Gastroesophageal sphincter (tissue), 4 donors: Measurements from ENCODE around the gene GABPB1. TPM values are rescaled to one million over a fixed set of nuclear protein-coding genes. Genes with fewer than 3 reads are reported as not detected.

Experiments
- ATAC-seq: fragments of 150-250 bp; one replicate; pipeline ENCODE4 v1.9.1; 2016; ENCODE audit warnings: mild to moderate bottlenecking, moderate library complexity
- H3K27ac ChIP-seq, 4 donors: fragments of 200-600 bp; sonication (generic) in 3 of 4; 1 replicate in 3 of 4; 2 replicates in 1 of 4; pipeline ENCODE4 v1.5.1; 2016 to 2019
- H3K27me3 ChIP-seq: fragments of 200-600 bp; sonication (generic); one replicate; pipeline ENCODE4 v1.5.1; 2019
- H3K36me3 ChIP-seq, 2 donors: fragments of 200-600 bp; sonication (generic); one replicate each; pipeline ENCODE4 v1.5.1; 2019; ENCODE audit warnings: control low read depth in 1 of 2
- H3K4me1 ChIP-seq, 3 donors: fragments of 200-600 bp; sonication (generic); 1 replicate in 2 of 3; 2 replicates in 1 of 3; pipeline ENCODE4 v1.5.1; 2016 to 2019; ENCODE audit warnings: control low read depth in 2 of 3
- H3K4me3 ChIP-seq, 2 donors: fragments of 200-600 bp; sonication (generic); one replicate each; pipeline ENCODE4 v1.5.1; 2019; ENCODE audit warnings: mild to moderate bottlenecking in 1 of 2, moderate library complexity in 1 of 2
- H3K9me3 ChIP-seq, 3 donors: fragments of 200-600 bp; sonication (generic); one replicate each; pipeline ENCODE4 v1.5.1; 2017 to 2019; ENCODE audit warnings: control low read depth in 2 of 3
- EP300 ChIP-seq: sonication (generic); formaldehyde crosslinking; IDR thresholded peaks from one replicate; pipeline ENCODE4 v1.6.1; 2017; ENCODE audit warnings: antibody characterized with exemption, mild to moderate bottlenecking
- POLR2A ChIP-seq, 2 donors: fragments of 450-650 bp; IDR thresholded peaks; one replicate each; pipeline ENCODE4 v1.6.1; 2017; ENCODE audit warnings: antibody characterized with exemption in 2 of 2, mild to moderate bottlenecking in 2 of 2, moderate library complexity in 1 of 2
- POLR2AphosphoS5 ChIP-seq: sonication (generic); formaldehyde crosslinking; IDR thresholded peaks from one replicate; pipeline ENCODE4 v1.6.1; 2017; ENCODE audit warnings: antibody characterized with exemption
- WGBS, 2 donors: methylation state at CpG; one replicate each; pipeline ENCODE4 v1.1.5; 2018; ENCODE audit warnings: low coverage in 1 of 2; 5-methylcytosine and 5-hydroxymethylcytosine counted together
- total RNA-seq, 4 donors: library from RNA; depleted of rRNA; stranded (reverse); fragments of >200 nt; gene quantifications; one replicate each; pipeline ENCODE4 v1.1.0, GENCODE V29; 2016
- TF ChIP-seq, protein P1 (sequence below), 4 experiments: fragments of 200-600 bp in 2 of 4; fragments of 450-650 bp in 2 of 4; sonication (generic) in 1 of 4; IDR thresholded peaks; one replicate each; pipeline ENCODE4 v1.5.1; 2017 to 2019; ENCODE audit warnings: antibody characterized with exemption in 4 of 4, mild to moderate bottlenecking in 2 of 4, moderate library complexity in 2 of 4

Gene GABPB1
- total RNA-seq, 4 donors from 2014 or later, result 15.8 to 26.1 (median 17.8) TPM

DNA sequence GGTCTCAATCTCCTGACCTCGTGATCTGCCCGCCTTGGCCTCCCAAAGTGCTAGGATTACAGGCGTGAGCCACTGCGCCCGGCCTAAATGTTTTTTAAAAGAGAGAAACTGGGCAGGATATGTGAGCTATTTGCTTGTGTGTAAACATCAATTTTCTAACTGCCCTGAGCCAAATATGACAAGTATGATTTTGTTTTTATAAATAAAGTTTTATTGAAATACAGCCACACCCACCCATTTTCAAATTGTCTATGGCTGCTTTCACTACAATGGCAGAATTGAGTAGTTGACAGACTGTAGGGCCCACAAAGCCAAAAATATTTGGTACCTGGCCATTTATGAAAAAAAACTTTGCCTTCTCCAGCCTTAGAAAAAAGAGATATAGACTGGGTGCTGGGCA is 73.6 kb downstream of the GABPB1 start:
- no peak for ATAC-seq
- H3K36me3 ChIP-seq, result peaks cover 3 to 29% of the 10 kb centered on the region in 2 donors
- no peaks in the 10 kb centered on the region for H3K9me3 ChIP-seq
- H3K27me3 ChIP-seq, result no peaks in the 10 kb centered on the region
- H3K27ac ChIP-seq, result no peak overlapping the region
- no peaks in the 10 kb centered on the region for H3K4me1 ChIP-seq
- no peak overlapping the region for H3K4me3 ChIP-seq
- WGBS, 2 donors, result 88 to 90% methylated on average over 4 to 5 of the region's 5 CpGs
- TF ChIP-seq EP300 (no peak), POLR2AphosphoS5 (no peak), POLR2A (IDR thresholded peaks at IDR 0.05) (no peak)
- TF ChIP-seq, protein P1, sequence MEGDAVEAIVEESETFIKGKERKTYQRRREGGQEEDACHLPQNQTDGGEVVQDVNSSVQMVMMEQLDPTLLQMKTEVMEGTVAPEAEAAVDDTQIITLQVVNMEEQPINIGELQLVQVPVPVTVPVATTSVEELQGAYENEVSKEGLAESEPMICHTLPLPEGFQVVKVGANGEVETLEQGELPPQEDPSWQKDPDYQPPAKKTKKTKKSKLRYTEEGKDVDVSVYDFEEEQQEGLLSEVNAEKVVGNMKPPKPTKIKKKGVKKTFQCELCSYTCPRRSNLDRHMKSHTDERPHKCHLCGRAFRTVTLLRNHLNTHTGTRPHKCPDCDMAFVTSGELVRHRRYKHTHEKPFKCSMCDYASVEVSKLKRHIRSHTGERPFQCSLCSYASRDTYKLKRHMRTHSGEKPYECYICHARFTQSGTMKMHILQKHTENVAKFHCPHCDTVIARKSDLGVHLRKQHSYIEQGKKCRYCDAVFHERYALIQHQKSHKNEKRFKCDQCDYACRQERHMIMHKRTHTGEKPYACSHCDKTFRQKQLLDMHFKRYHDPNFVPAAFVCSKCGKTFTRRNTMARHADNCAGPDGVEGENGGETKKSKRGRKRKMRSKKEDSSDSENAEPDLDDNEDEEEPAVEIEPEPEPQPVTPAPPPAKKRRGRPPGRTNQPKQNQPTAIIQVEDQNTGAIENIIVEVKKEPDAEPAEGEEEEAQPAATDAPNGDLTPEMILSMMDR (IDR thresholded peaks at IDR 0.05), result no peak

DNA sequence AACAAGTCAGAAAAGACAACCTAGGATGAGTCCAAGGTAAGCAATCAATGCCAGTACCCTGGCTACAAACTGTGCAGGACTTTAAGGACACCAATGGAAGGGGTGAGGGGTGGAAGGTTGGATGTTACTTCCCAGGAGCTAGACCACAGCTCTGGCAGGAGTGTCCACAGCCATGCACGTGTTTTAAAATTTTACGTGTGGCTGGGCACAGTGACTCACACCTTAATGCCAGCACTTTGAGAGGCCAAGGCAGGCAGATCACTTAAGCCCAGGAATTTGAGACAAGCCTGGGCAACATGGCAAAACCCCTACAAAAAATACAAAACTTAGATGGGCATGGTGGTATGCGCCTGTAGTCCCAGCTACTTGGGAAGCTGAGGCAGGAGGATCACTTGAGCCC is 74.7 kb downstream of the GABPB1 start:
- no peak for TF ChIP-seq POLR2AphosphoS5
- TF ChIP-seq, protein P1 (IDR thresholded peaks at IDR 0.05), result no peak
- TF ChIP-seq EP300, result no peak
- no peak for TF ChIP-seq POLR2A (IDR thresholded peaks at IDR 0.05)
- 89 to 100% methylated on average over 3 of the region's 3 CpGs for WGBS, 2 donors
- H3K9me3 ChIP-seq, result no peaks in the 10 kb centered on the region
- H3K27ac ChIP-seq, result no peak overlapping the region
- no peak overlapping the region for H3K4me3 ChIP-seq
- no peaks in the 10 kb centered on the region for H3K4me1 ChIP-seq
- no peak for ATAC-seq
- no peaks in the 10 kb centered on the region for H3K27me3 ChIP-seq
- H3K36me3 ChIP-seq, result peaks cover under 1 to 22% of the 10 kb centered on the region in 2 donors

DNA sequence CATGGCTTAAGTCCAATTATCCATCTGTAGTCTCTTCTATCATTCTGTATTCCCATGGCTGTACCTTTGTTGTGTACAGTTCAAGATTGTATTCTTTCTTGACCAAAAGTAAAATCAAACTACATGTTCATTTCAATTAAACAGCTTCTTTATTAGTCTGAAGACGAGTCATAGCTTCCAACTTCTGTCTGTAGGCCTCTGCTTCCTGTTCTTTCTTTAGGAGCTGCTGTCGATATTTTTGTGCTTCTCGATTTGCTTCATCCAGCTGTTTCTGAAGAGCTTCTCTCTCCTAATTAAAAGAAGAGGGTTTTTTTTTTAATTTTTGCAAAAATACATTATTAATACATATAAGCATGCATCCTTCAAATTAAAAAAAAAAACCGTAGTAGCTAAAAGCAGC is 76.5 kb downstream of the GABPB1 start:
- Histone ChIP-seq H3K27me3 (no peaks in the 10 kb centered on the region), H3K4me1 (no peaks in the 10 kb centered on the region), H3K9me3 (no peaks in the 10 kb centered on the region), H3K36me3 (peaks cover 0 to 19% of the 10 kb centered on the region in 2 donors), H3K27ac (no peak overlapping the region), H3K4me3 (no peak overlapping the region)
- WGBS, 2 donors, result 70 to 80% methylated on average over 4 of the region's 4 CpGs
- TF ChIP-seq EP300 (no peak), POLR2AphosphoS5 (no peak), POLR2A (IDR thresholded peaks at IDR 0.05) (no peak)
- TF ChIP-seq, protein P1 (IDR thresholded peaks at IDR 0.05), result no peak
- no peak for ATAC-seq

DNA sequence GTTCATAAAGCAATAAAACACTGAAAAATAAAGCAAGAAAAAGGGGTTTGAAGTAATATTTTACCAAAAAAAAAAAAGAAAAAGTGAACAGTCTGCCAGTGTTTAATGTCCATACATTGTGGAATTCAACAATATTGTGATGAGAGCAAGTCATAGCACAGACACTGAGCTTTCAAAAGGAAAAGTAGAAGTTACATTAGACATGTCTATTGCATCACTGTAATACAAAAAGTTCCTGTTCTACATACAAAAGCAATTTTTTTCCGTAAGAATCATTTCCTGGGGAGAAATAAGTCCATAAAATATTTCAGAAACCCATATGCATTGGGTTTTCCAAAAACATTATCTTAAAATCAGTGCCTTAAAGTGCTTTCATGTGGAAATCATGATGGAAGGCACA is 77.6 kb downstream of the GABPB1 start:
- Histone ChIP-seq H3K9me3 (no peaks in the 10 kb centered on the region), H3K4me1 (no peaks in the 10 kb centered on the region), H3K36me3 (peaks cover 0 to 19% of the 10 kb centered on the region in 2 donors), H3K27ac (no peak overlapping the region), H3K4me3 (no peak overlapping the region), H3K27me3 (no peaks in the 10 kb centered on the region)
- no peak for ATAC-seq
- TF ChIP-seq EP300 (no peak), POLR2AphosphoS5 (no peak), POLR2A (IDR thresholded peaks at IDR 0.05) (no peak)
- TF ChIP-seq, protein P1 (IDR thresholded peaks at IDR 0.05), result no peak
- 81 to 88% methylated on average over 1 of the region's 1 CpG for WGBS, 2 donors

DNA sequence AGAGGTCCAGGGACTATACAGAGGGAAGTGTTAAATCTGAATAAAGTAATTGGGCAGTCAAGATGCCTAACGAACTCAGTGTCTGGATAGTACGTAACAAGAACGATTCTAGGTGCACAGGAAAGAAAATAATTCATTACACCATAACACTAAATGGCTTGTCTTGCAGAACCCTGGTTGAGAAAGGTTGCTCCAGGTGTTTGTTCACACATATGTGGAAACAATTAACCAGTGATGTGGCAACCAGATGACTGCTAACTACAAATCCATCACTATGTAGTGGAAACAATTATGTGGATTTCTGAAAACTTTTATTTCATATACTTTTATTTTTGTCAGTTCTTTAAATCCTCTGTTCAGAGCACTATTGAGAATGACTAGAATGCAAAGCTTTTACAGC is 79.1 kb downstream of the GABPB1 start:
- Histone ChIP-seq H3K4me3 (no peak overlapping the region), H3K27me3 (no peaks in the 10 kb centered on the region), H3K9me3 (no peaks in the 10 kb centered on the region), H3K27ac (no peak overlapping the region), H3K36me3 (peaks cover 0 to 19% of the 10 kb centered on the region in 2 donors), H3K4me1 (no peaks in the 10 kb centered on the region)
- ATAC-seq, result no peak
- 63 to 82% methylated on average over 3 of the region's 3 CpGs for WGBS, 2 donors
- TF ChIP-seq EP300 (no peak), POLR2AphosphoS5 (no peak), POLR2A (IDR thresholded peaks at IDR 0.05) (no peak)
- TF ChIP-seq, protein P1 (IDR thresholded peaks at IDR 0.05), result no peak
